Measurements from ENCODE around the gene PCBP3. TPM values are rescaled to one million over a fixed set of nuclear protein-coding genes. Genes with fewer than 3 reads are reported as not detected.

PCBP3 gene
- total RNA-seq, 2 experiments from 2014 or later = 3.4 to 3.8 TPM

DNA sequence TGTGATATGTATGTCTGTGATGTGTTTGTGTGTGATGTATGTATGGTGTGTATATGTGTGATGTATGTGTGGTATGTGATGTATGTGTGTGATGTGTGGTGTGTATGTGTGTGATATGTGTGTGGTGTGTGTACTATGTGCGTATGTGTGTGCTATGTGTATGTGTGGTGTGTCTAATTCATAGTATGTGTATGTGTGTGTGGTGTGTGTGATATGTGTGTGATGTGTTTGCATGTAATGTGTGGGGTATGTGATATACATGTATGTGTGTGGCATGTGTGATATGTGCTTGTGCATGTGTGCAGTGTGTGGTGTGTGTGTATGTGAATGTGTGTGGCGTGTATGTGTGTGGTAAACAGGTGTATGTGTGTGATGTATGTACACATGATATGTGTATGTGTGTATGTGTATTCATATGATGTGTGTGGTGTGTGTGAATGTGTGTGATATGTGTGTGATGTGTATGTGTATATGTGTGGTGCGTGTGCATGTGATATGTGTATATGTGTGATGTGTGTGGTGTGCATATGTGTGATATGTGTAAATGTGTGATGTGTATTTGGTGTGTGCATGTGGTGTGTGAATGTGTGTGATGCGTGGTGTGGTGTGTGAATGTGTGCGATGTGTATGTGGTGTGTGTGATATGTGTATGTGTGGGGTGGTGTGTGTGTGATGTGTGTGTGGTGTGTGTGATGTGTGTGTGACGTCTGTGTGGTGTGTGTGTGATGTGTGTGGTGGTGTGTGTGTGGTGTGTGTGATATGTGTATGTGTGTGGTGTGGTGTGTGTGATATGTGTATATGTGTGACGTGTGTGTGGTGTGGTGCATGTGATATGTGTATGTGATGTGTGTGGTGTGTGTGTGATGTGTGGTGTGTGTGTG lies 8.0 kb upstream of the PCBP3 start:
- H3K4me3 Mint-ChIP-seq = no peak overlapping the region
- no peaks in the 10 kb centered on the region for H3K36me3 Mint-ChIP-seq (ENCODE audit: low read depth)
- peaks cover 34% of the 10 kb centered on the region for H3K4me1 Mint-ChIP-seq (ENCODE audit: low read depth)
- Histone ChIP-seq H3K9me3 (ENCODE audit: control insufficient read depth in 1 of 2, insufficient read depth in 1 of 2, low read length in 2 of 2) (no peaks in the 10 kb centered on the region), H3K36me3 (ENCODE audit: insufficient read depth, low read length) (no peaks in the 10 kb centered on the region), H3K27me3 (ENCODE audit: control insufficient read depth in 1 of 2, insufficient read depth in 2 of 2, low read length in 2 of 2) (no peaks in the 10 kb centered on the region), H3K4me1 (ENCODE audit: insufficient read depth, low read length) (peaks cover 20% of the 10 kb centered on the region), H3K27ac (ENCODE audit: low read depth in 1 of 2, low read length in 2 of 2) (no peak overlapping the region), H3K4me3 (ENCODE audit: low read length) (no peak overlapping the region)
- ChIA-PET CTCF (no interaction called here), POLR2A (no interaction called here)
- TF ChIP-seq, protein P1, sequence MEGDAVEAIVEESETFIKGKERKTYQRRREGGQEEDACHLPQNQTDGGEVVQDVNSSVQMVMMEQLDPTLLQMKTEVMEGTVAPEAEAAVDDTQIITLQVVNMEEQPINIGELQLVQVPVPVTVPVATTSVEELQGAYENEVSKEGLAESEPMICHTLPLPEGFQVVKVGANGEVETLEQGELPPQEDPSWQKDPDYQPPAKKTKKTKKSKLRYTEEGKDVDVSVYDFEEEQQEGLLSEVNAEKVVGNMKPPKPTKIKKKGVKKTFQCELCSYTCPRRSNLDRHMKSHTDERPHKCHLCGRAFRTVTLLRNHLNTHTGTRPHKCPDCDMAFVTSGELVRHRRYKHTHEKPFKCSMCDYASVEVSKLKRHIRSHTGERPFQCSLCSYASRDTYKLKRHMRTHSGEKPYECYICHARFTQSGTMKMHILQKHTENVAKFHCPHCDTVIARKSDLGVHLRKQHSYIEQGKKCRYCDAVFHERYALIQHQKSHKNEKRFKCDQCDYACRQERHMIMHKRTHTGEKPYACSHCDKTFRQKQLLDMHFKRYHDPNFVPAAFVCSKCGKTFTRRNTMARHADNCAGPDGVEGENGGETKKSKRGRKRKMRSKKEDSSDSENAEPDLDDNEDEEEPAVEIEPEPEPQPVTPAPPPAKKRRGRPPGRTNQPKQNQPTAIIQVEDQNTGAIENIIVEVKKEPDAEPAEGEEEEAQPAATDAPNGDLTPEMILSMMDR (IDR thresholded peaks at IDR 0.05) = no peak
- H3K9me3 Mint-ChIP-seq = no peaks in the 10 kb centered on the region
- no peak overlapping the region for H3K27ac Mint-ChIP-seq
- no peaks in the 10 kb centered on the region for H3K27me3 Mint-ChIP-seq
- intact Hi-C loops (cut with DNase I, micrococcal nuclease) = no loop called here
- DNase-seq (no peak), ATAC-seq (ENCODE audit: poor library complexity) (no peak)

DNA sequence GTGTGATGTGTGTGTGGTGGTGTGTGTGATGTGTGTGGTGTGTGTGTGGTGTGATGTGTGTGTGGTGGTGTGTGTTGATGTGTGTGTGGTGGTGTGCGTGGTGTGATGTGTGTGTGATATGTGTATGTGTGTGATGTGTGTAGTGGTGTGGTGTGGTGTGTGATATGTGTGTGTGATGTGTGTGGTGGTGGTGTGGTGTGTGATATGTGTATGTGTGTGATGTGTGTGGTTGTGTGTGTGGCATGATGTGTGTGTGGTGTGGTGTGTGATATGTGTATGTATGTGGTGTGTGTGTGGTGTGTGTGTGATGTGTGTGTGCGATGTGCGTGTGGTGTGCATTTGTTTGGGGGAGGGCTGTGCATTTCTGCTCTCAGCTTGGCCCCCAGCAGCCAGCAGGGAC lies 7.1 kb upstream of the PCBP3 start:
- H3K9me3 Mint-ChIP-seq = no peaks in the 10 kb centered on the region
- Histone ChIP-seq H3K9me3 (ENCODE audit: control insufficient read depth in 1 of 2, insufficient read depth in 1 of 2, low read length in 2 of 2) (no peaks in the 10 kb centered on the region), H3K4me3 (ENCODE audit: low read length) (no peak overlapping the region), H3K27ac (ENCODE audit: low read depth in 1 of 2, low read length in 2 of 2) (no peak overlapping the region), H3K27me3 (ENCODE audit: control insufficient read depth in 1 of 2, insufficient read depth in 2 of 2, low read length in 2 of 2) (peaks cover 0 to under 1% of the 10 kb centered on the region in 2 experiments), H3K4me1 (ENCODE audit: insufficient read depth, low read length) (peaks cover 29% of the 10 kb centered on the region), H3K36me3 (ENCODE audit: insufficient read depth, low read length) (no peaks in the 10 kb centered on the region)
- TF ChIP-seq, protein P1 (IDR thresholded peaks at IDR 0.05) = no peak
- H3K27me3 Mint-ChIP-seq = no peaks in the 10 kb centered on the region
- H3K4me3 Mint-ChIP-seq = no peak overlapping the region
- DNase-seq = no peak
- H3K36me3 Mint-ChIP-seq (ENCODE audit: low read depth) = no peaks in the 10 kb centered on the region
- ChIA-PET CTCF (no interaction called here), POLR2A (no interaction called here)
- ATAC-seq (ENCODE audit: poor library complexity) = no peak
- no peak overlapping the region for H3K27ac Mint-ChIP-seq
- H3K4me1 Mint-ChIP-seq (ENCODE audit: low read depth) = peaks cover 42% of the 10 kb centered on the region
- intact Hi-C loops (cut with DNase I, micrococcal nuclease) = no loop called here

DNA sequence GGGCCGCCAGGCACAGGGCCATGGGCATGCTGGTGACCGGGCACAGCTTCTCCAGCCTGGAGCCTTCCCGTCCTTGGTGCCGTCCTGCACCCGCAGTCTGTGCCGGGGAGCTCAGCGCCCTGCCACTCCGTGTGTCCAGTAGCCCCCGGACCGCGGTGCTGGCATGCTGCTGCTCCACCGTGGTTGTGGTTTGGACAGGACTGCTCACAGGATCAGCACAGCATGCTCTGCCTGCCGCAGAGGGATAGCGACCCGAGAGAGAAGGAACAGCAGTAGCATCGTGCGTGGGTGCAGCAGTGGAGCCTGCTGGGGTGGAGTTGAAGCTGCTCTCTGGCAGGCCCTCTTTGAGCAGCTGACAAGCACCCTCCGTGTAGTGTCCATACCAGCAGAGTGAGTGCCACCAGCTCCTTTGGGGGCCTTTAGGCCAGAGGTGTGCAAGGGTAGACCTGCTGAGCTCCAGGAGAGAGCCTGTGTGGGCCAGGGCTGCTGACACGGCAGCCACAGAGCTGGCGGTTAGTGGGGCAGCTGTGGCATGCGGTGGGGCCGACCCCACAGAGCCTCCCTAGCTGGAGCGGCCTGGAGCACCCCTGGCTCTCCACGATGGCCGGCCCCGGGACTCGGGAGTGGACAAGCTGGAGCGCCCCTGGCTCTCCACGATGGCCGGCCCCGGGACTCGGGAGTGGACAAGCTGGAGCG lies 6.4 kb upstream of the PCBP3 start:
- Histone ChIP-seq H3K9me3 (ENCODE audit: control insufficient read depth in 1 of 2, insufficient read depth in 1 of 2, low read length in 2 of 2) (no peaks in the 10 kb centered on the region), H3K36me3 (ENCODE audit: insufficient read depth, low read length) (no peaks in the 10 kb centered on the region), H3K4me3 (ENCODE audit: low read length) (no peak overlapping the region), H3K4me1 (ENCODE audit: insufficient read depth, low read length) (peaks cover 35% of the 10 kb centered on the region), H3K27ac (ENCODE audit: low read depth in 1 of 2, low read length in 2 of 2) (no peak overlapping the region), H3K27me3 (ENCODE audit: control insufficient read depth in 1 of 2, insufficient read depth in 2 of 2, low read length in 2 of 2) (peaks cover 0 to 4% of the 10 kb centered on the region in 2 experiments)
- CTCF ChIA-PET = no interaction called here
- DNase-seq (peak in 1 of 14 experiments; percentile 17), ATAC-seq (ENCODE audit: poor library complexity) (no peak)
- TF ChIP-seq, protein P1 (IDR thresholded peaks at IDR 0.05) = no peak
- peaks cover 38% of the 10 kb centered on the region for H3K4me1 Mint-ChIP-seq (ENCODE audit: low read depth)
- intact Hi-C loops (cut with DNase I, micrococcal nuclease) = no loop called here
- no peaks in the 10 kb centered on the region for H3K36me3 Mint-ChIP-seq (ENCODE audit: low read depth)
- no peaks in the 10 kb centered on the region for H3K27me3 Mint-ChIP-seq
- POLR2A ChIA-PET = interaction anchor here (0.7 kb wide), 1 partner anchor 9 kb away, joined by 4 read pairs; no protein-coding TSS in a partner anchor
- no peak overlapping the region for H3K27ac Mint-ChIP-seq
- H3K4me3 Mint-ChIP-seq = no peak overlapping the region
- H3K9me3 Mint-ChIP-seq = no peaks in the 10 kb centered on the region

All from CD4-positive, alpha-beta T cell (primary cell).